Measurements from ENCODE around the gene RASAL2.

The RASAL2 gene

GRCh38 chr1:178291166-178291565, 197.3 kb downstream of the RASAL2 start:
- H3K9me3 ChIP-seq: no peaks in the 10 kb centered on the region
- no peaks in the 10 kb centered on the region for H3K36me3 ChIP-seq
- no peak for TF ChIP-seq CTCF (IDR thresholded peaks at IDR 0.05)
- H3K27ac ChIP-seq: no peak overlapping the region
- H3K4me1 ChIP-seq (ENCODE audit: control insufficient read depth in 1 of 2, insufficient read depth in 1 of 2, low read depth in 1 of 2, low read length in 1 of 2): no peaks in the 10 kb centered on the region
- no peak overlapping the region for H3K4me3 ChIP-seq (ENCODE audit: low read depth in 1 of 2, low read length in 1 of 2)
- H3K27me3 ChIP-seq: no peaks in the 10 kb centered on the region

- Histone ChIP-seq H3K4me1 (ENCODE audit: control insufficient read depth in 1 of 2, insufficient read depth in 1 of 2, low read depth in 1 of 2, low read length in 1 of 2) (no peaks in the 10 kb centered on the region), H3K4me3 (ENCODE audit: low read depth in 1 of 2, low read length in 1 of 2) (no peak overlapping the region), H3K9me3 (no peaks in the 10 kb centered on the region), H3K36me3 (no peaks in the 10 kb centered on the region), H3K27me3 (no peaks in the 10 kb centered on the region), H3K27ac (no peak overlapping the region)
- no peak for TF ChIP-seq CTCF (IDR thresholded peaks at IDR 0.05)
Observed at GRCh38 chr1:178294654-178295053, 200.8 kb downstream of the RASAL2 start.

- Histone ChIP-seq H3K27me3 (no peaks in the 10 kb centered on the region), H3K36me3 (no peaks in the 10 kb centered on the region), H3K4me3 (ENCODE audit: low read depth in 1 of 2, low read length in 1 of 2) (no peak overlapping the region), H3K4me1 (ENCODE audit: control insufficient read depth in 1 of 2, insufficient read depth in 1 of 2, low read depth in 1 of 2, low read length in 1 of 2) (no peaks in the 10 kb centered on the region), H3K27ac (no peak overlapping the region), H3K9me3 (no peaks in the 10 kb centered on the region)
- TF ChIP-seq CTCF (IDR thresholded peaks at IDR 0.05): no peak
Observed at GRCh38 chr1:178300352-178300699, 206.4 kb downstream of the RASAL2 start.

- Histone ChIP-seq H3K27ac (no peak overlapping the region), H3K36me3 (no peaks in the 10 kb centered on the region), H3K27me3 (no peaks in the 10 kb centered on the region), H3K4me1 (ENCODE audit: control insufficient read depth in 1 of 2, insufficient read depth in 1 of 2, low read depth in 1 of 2, low read length in 1 of 2) (no peaks in the 10 kb centered on the region), H3K4me3 (ENCODE audit: low read depth in 1 of 2, low read length in 1 of 2) (no peak overlapping the region), H3K9me3 (no peaks in the 10 kb centered on the region)
- TF ChIP-seq CTCF (IDR thresholded peaks at IDR 0.05): no peak
Observed at GRCh38 chr1:178301141-178301540, 207.2 kb downstream of the RASAL2 start.

- no peaks in the 10 kb centered on the region for H3K9me3 ChIP-seq
- no peaks in the 10 kb centered on the region for H3K27me3 ChIP-seq
- H3K36me3 ChIP-seq: no peaks in the 10 kb centered on the region
- no peak overlapping the region for H3K27ac ChIP-seq
- TF ChIP-seq CTCF (IDR thresholded peaks at IDR 0.05): no peak
- no peaks in the 10 kb centered on the region for H3K4me1 ChIP-seq (ENCODE audit: control insufficient read depth in 1 of 2, insufficient read depth in 1 of 2, low read depth in 1 of 2, low read length in 1 of 2)
- H3K4me3 ChIP-seq (ENCODE audit: low read depth in 1 of 2, low read length in 1 of 2): no peak overlapping the region
Observed at GRCh38 chr1:178307264-178307663, 213.4 kb downstream of the RASAL2 start.

GRCh38 chr1:178308438-178308837, 214.5 kb downstream of the RASAL2 start:
- no peak overlapping the region for H3K4me3 ChIP-seq (ENCODE audit: low read depth in 1 of 2, low read length in 1 of 2)
- TF ChIP-seq CTCF (IDR thresholded peaks at IDR 0.05): no peak

More at GRCh38 chr1:178308438-178308837, 214.5 kb downstream of the RASAL2 start:
- Histone ChIP-seq H3K27ac (no peak overlapping the region), H3K36me3 (no peaks in the 10 kb centered on the region), H3K9me3 (no peaks in the 10 kb centered on the region), H3K27me3 (no peaks in the 10 kb centered on the region), H3K4me1 (ENCODE audit: control insufficient read depth in 1 of 2, insufficient read depth in 1 of 2, low read depth in 1 of 2, low read length in 1 of 2) (no peaks in the 10 kb centered on the region)

All from neutrophil (primary cell).